ENCODE results near the gene GPC3. TPM values are rescaled to one million over a fixed set of nuclear protein-coding genes. Genes with fewer than 3 reads are reported as not detected.

Gene GPC3
- total RNA-seq, 1 donor: not detected

DNA sequence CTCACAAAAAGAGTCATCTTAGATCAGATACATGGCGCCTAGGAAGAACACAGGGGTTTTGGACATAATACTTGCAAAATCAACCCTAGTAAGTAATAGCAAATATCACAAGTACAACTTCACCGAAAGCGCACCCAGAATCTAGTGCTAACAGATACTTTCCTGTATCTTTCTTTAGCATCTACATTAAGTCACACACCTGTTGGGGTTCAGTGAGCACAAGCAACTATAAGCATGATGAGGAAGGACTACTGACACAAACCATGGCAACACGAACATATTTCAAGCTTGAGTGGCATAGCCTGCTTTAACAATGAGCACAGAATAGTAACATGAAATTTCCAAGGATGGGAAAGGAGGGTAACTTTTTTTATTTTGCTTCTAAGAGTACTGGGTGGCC is 116.1 kb downstream of the GPC3 start:
- TF ChIP-seq, protein P1, sequence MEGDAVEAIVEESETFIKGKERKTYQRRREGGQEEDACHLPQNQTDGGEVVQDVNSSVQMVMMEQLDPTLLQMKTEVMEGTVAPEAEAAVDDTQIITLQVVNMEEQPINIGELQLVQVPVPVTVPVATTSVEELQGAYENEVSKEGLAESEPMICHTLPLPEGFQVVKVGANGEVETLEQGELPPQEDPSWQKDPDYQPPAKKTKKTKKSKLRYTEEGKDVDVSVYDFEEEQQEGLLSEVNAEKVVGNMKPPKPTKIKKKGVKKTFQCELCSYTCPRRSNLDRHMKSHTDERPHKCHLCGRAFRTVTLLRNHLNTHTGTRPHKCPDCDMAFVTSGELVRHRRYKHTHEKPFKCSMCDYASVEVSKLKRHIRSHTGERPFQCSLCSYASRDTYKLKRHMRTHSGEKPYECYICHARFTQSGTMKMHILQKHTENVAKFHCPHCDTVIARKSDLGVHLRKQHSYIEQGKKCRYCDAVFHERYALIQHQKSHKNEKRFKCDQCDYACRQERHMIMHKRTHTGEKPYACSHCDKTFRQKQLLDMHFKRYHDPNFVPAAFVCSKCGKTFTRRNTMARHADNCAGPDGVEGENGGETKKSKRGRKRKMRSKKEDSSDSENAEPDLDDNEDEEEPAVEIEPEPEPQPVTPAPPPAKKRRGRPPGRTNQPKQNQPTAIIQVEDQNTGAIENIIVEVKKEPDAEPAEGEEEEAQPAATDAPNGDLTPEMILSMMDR (IDR thresholded peaks at IDR 0.05; ENCODE audit: insufficient read depth, low read depth, low read length): no peak
- no peak overlapping the region for H3K4me3 ChIP-seq (ENCODE audit: low read depth, low read length)
- DNase-seq (ENCODE audit: low read depth): no peak

DNA sequence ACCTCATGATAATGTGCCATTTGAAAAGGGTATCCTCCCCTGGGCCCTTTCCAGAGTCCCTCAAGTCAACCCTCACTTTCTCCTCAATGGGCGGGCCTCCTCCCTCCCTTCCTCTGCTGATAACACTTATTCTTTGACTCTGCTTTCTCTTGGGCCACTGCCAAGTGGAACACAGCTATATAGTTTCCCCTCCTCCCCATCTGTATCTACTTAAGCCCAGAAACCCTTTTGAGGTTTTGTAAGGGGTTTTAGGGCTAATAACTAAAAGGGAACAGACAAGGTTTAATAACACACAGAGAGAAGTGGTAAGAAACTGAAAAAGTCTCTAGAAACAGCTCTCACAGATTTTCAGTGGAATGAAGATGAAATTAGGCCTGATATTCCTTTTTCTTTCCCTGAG is 116.7 kb downstream of the GPC3 start:
- no peak overlapping the region for H3K4me3 ChIP-seq (ENCODE audit: low read depth, low read length)

DNA sequence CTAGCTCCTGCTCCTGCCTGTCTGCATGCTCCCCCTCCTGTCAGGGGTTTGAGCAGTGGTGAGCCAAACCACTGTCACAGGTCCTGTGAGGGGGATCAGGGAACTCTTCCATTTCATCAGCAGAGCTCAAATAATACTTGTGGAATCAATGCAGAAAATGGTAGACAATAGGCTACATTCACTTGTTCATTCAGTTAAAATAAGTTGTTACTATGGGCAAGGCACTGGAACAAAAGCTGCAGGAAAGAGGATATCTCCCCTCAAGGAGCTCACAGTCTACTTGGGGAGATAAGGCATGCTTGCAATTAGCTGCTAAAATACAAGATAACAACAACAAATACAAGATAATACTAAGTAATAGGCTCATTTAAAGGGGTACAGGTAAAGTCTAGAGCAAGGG is 117.1 kb downstream of the GPC3 start:
- no peak overlapping the region for H3K4me3 ChIP-seq (ENCODE audit: low read depth, low read length)
- TF ChIP-seq, protein P1 (IDR thresholded peaks at IDR 0.05; ENCODE audit: insufficient read depth, low read depth, low read length): no peak
- DNase-seq (ENCODE audit: low read depth): no peak

More for the DNA sequence above, 116.7 kb downstream of the GPC3 start:
- DNase-seq (ENCODE audit: low read depth): no peak
- TF ChIP-seq, protein P1 (IDR thresholded peaks at IDR 0.05; ENCODE audit: insufficient read depth, low read depth, low read length): no peak

DNA sequence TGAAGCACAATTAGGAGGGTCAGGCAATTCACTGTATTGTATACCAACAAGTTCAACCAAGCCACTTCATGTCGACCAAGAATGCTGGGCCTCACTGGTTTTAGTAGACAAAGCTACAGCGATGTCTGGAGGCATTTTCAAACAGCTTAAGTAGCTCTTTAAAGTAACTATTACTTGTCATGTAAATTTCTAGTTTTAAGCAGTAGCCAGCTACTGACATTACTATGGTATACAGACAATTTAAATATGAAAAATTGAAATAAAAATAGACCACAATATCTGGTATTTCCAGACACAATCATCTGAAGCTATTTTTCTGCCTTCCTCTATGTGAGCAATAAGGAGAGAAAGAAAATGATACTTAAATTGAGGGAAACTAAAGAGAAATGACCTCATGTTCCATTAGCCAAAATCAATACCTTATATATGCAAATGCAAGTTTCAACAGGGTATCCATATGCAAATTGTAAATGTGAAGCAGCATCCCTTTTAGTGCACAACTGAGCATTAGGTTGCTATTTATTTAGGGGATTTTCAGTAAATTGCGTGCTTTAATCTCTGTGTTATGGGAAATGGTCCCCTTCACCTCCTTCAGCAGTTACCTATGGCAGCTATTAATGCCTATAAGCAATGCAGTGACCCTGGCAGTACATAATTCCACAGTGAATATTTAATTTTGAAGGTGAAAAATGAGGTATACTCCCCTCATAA is 119.5 kb downstream of the GPC3 start:
- no peak for DNase-seq (ENCODE audit: low read depth)
- H3K4me3 ChIP-seq (ENCODE audit: low read depth, low read length): no peak overlapping the region
- TF ChIP-seq, protein P1 (IDR thresholded peaks at IDR 0.05; ENCODE audit: insufficient read depth, low read depth, low read length): no peak

DNA sequence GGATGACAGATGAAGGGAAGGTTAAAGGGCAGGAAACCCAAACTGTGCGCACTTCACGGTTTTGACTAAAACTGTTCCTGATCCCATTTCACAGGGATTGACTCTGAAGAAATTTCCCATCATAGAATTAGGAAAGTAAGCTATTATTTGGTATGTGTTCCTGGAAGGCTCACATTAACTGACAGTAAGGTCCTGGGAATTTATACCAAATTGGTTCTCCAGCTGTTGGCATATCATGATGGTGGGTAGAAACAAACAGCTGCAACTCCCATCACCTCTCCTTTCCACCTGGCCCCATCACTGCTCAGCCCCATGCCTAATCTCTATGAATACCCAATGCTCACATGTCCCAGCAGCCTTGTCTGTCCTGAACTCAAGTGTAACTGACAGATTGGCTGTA is 121.2 kb downstream of the GPC3 start:
- TF ChIP-seq, protein P1 (IDR thresholded peaks at IDR 0.05; ENCODE audit: insufficient read depth, low read depth, low read length): no peak
- DNase-seq (ENCODE audit: low read depth): no peak
- no peak overlapping the region for H3K4me3 ChIP-seq (ENCODE audit: low read depth, low read length)

DNA sequence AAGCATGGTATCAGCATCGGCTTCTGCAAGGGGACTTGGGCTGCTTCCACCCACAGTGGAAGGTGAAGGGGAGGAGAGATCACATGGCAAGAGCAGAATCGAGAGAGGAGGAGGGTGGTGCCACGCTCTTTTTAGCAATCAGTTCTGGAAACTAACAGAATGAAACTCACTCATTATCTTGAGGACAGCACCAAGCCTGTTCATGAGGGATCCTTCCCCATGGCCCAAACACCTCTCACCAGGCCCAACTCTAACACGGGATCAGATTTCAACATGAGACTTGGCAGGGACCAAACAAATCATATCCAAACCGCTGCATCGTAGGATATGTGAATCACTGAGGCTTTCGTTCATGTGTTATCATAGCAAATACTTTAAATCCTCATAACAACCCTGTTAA is 125.5 kb downstream of the GPC3 start:
- TF ChIP-seq, protein P1 (IDR thresholded peaks at IDR 0.05; ENCODE audit: insufficient read depth, low read depth, low read length): no peak
- no peak overlapping the region for H3K4me3 ChIP-seq (ENCODE audit: low read depth, low read length)
- peak; percentile 19 for DNase-seq (ENCODE audit: low read depth)

DNA sequence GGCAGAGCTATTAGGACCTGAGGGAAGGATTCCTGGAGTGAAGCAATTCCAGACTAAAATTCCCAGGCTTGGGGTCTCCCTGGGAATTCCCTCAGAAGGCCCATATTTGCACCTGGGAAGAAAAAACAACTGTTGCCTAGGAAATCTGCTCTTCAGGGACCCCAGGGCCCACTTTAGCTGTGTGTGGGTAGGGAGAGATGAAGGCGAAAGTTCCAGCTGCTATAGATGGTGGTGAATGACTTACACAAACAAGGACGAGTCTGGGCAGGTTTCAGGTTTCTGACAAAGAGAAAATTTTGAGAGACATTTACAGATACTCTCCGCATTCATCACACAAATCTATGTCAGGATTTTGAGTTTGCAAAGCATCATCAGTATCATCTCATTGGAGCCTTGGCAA is 126.1 kb downstream of the GPC3 start:
- TF ChIP-seq, protein P1 (IDR thresholded peaks at IDR 0.05; ENCODE audit: insufficient read depth, low read depth, low read length): no peak
- H3K4me3 ChIP-seq (ENCODE audit: low read depth, low read length): no peak overlapping the region
- DNase-seq (ENCODE audit: low read depth): no peak
